GM12878 (cell line): ENCODE measurements around the gene CYBB. TPM values are rescaled to one million over a fixed set of nuclear protein-coding genes. Genes with fewer than 3 reads are reported as not detected.
A peak's percentile ranks its signal among the peaks of the same experiment; 100 is the strongest.

Source experiments
- ATF7 ChIP-seq: fragments of 450-650 bp; IDR thresholded peaks from 2 replicates; pipeline ENCODE4 v1.6.1; 2016; ENCODE audit warnings: low read depth, mild to moderate bottlenecking
- EED ChIP-seq: sonication (generic); IDR thresholded peaks from 2 replicates; pipeline ENCODE4 v1.6.1; 2016; ENCODE audit warnings: antibody characterized with exemption, low read depth
- ETV6 ChIP-seq, 2 experiments: fragments of 450-650 bp in 1 of 2; IDR thresholded peaks in 1 of 2; conservative IDR thresholded peaks in 1 of 2; 2 replicates each; pipeline ENCODE4 v1.6.1; 2014; ENCODE audit warnings: antibody characterized with exemption in 1 of 2, borderline replicate concordance in 1 of 2, low read depth in 1 of 2, mild to moderate bottlenecking in 1 of 2, moderate library complexity in 1 of 2
- FOXK2 ChIP-seq: fragments of 450-650 bp; IDR thresholded peaks from 2 replicates; pipeline ENCODE4 v1.6.1; 2017; ENCODE audit warnings: mild to moderate bottlenecking, moderate library complexity
- KAT2A ChIP-seq: conservative IDR thresholded peaks from 2 replicates; pipeline ENCODE4 v1.6.1; 2011; ENCODE audit warnings: low read depth, low read length; ENCODE audit not compliant: control insufficient read depth
- TCF3 ChIP-seq: IDR thresholded peaks from 2 replicates; pipeline ENCODE4 v1.6.1; 2012; ENCODE audit warnings: low read depth, mild to moderate bottlenecking, low read length, borderline replicate concordance; ENCODE audit not compliant: insufficient read depth
- ZNF622 ChIP-seq: fragments of 450-650 bp; IDR thresholded peaks from 2 replicates; pipeline ENCODE4 v1.6.1; 2017; ENCODE audit warnings: mild to moderate bottlenecking, inconsistent platforms
- polyA plus RNA-seq, 11 experiments: library from polyadenylated mRNA; depleted of rRNA in 4 of 11; unstranded in 6 of 11; stranded (reverse) in 5 of 11; fragments of >200 nt; fragmentation: Nextera tagmentation in 4 of 11; fragmentation: Illumina TruSeq in 1 of 11; extraction: Ambion mirVana in 4 of 11; extraction: Trizol in 1 of 11; gene quantifications; 1 replicate in 1 of 11; 2 replicates in 10 of 11; pipeline versions ENCODE4 v1.2.1 to v1.2.3, GENCODE V29; 2011 to 2016; ENCODE audit warnings: inconsistent platforms in 2 of 11, missing spikeins in 2 of 11, low read depth in 1 of 11
- total RNA-seq, 4 experiments: library from RNA; depleted of rRNA in 3 of 4; stranded (reverse); fragments of >200 nt in 3 of 4; fragmentation: Illumina TruSeq in 1 of 4; extraction: Trizol in 1 of 4; gene quantifications; 2 replicates each; pipeline versions ENCODE4 v1.2.1 to v1.2.3, GENCODE V29; 2013 to 2021
- TF ChIP-seq, protein P1 (sequence below): IDR thresholded peaks from 2 replicates; pipeline ENCODE4 v1.6.1; 2012; ENCODE audit warnings: mild to moderate bottlenecking, low read depth, low read length
- TF ChIP-seq, protein P2 (sequence below): IDR thresholded peaks from 2 replicates; pipeline ENCODE4 v1.6.1; 2012; ENCODE audit warnings: low read depth, low read length, improper control_type of control experiment

Gene CYBB
- total and polyA plus RNA-seq, 10 of the 15 experiments (the other 5 are each of a cell fraction or from before 2014, with no cell fraction given) = 6.2 to 73.9 (median 24.8) TPM

DNA sequence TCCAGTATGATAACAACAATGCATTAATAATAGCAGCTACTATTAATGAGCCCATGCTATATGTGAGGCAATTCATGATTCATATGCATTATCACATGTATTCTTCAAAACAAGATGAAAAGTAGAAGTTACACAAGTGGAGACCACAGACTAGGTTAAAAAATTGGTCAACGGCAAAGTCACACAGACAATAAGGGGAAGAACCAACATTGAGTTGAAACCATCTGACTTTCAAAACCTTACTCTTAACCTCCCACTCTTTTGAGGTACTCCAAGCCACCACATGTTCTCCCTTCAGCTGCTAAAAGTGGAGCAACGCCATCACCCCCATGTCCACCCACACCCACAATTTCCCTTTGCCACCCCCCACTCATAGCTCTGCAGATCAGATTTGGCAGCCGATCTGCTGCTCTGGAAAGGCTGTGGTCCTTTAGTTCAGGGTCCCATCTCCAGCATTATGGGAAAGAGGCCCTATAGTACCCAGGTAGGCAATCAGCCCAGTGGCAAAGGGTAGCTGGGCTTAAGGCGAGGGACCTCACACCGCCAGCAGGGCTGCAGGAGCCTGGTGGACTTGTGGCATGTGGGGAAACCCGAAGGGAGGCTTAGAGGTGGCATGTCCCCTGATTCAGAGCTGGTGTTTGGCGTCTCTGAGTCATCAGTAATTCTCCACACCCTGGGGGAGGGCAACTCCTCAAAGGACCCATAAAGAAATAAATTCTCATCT is 33.5 kb upstream of the CYBB start (continued):
- 0 out of 2 replicates have a peak, but pooled peaks have one; percentile 46 for TF ChIP-seq TCF3
- TF ChIP-seq ETV6 (conservative IDR thresholded peaks at IDR 0.05 in 1 of 2, IDR thresholded peaks at IDR 0.05 in 1 of 2; ENCODE audit: borderline replicate concordance in 1 of 2, low read depth in 1 of 2) = peak in 1 of 2 experiments; percentile 38; a peak in 1 of 4 replicates
- no peak for TF ChIP-seq KAT2A
- no peak for TF ChIP-seq ZNF622
- TF ChIP-seq, protein P1, sequence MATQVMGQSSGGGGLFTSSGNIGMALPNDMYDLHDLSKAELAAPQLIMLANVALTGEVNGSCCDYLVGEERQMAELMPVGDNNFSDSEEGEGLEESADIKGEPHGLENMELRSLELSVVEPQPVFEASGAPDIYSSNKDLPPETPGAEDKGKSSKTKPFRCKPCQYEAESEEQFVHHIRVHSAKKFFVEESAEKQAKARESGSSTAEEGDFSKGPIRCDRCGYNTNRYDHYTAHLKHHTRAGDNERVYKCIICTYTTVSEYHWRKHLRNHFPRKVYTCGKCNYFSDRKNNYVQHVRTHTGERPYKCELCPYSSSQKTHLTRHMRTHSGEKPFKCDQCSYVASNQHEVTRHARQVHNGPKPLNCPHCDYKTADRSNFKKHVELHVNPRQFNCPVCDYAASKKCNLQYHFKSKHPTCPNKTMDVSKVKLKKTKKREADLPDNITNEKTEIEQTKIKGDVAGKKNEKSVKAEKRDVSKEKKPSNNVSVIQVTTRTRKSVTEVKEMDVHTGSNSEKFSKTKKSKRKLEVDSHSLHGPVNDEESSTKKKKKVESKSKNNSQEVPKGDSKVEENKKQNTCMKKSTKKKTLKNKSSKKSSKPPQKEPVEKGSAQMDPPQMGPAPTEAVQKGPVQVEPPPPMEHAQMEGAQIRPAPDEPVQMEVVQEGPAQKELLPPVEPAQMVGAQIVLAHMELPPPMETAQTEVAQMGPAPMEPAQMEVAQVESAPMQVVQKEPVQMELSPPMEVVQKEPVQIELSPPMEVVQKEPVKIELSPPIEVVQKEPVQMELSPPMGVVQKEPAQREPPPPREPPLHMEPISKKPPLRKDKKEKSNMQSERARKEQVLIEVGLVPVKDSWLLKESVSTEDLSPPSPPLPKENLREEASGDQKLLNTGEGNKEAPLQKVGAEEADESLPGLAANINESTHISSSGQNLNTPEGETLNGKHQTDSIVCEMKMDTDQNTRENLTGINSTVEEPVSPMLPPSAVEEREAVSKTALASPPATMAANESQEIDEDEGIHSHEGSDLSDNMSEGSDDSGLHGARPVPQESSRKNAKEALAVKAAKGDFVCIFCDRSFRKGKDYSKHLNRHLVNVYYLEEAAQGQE = no peak
- no peak for TF ChIP-seq FOXK2
- TF ChIP-seq, protein P2, sequence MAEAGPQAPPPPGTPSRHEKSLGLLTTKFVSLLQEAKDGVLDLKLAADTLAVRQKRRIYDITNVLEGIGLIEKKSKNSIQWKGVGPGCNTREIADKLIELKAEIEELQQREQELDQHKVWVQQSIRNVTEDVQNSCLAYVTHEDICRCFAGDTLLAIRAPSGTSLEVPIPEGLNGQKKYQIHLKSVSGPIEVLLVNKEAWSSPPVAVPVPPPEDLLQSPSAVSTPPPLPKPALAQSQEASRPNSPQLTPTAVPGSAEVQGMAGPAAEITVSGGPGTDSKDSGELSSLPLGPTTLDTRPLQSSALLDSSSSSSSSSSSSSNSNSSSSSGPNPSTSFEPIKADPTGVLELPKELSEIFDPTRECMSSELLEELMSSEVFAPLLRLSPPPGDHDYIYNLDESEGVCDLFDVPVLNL = no peak
- TF ChIP-seq EED = peak; percentile 47
- peak; percentile 78 for TF ChIP-seq ATF7
